CD4-positive, alpha-beta memory T cell (primary cell): ENCODE measurements around the gene CHMP2A. TPM values are rescaled to one million over a fixed set of nuclear protein-coding genes. Genes with fewer than 3 reads are reported as not detected.

Experiments
- CTCF ChIA-PET: fragments of 350-600 bp; sonication (Branson Sonifier 250); formaldehyde crosslinking; loops from one replicate; lab custom pipeline; 2021; ENCODE audit warnings: inconsistent platforms; ENCODE audit not compliant: partially characterized antibody; lab: Charles Lee
- POLR2A ChIA-PET: fragments of 350-600 bp; sonication (Branson Sonifier 250); formaldehyde crosslinking; loops from one replicate; lab custom pipeline; 2021; ENCODE audit not compliant: partially characterized antibody; lab: Charles Lee
- DNase-seq, 5 donors: peaks; one replicate each; pipeline versions ENCODE4 v3.0.0 to v3.0.0-alpha.2; 2020 to 2022; ENCODE audit warnings: mixed read lengths in 1 of 5
- H3K27ac ChIP-seq: one replicate; pipeline ENCODE4 v1.7.0; 2013; ENCODE audit warnings: low read depth, low read length
- H3K27me3 ChIP-seq: 2 replicates; pipeline ENCODE4 v1.7.0; 2013; ENCODE audit warnings: mild to moderate bottlenecking, low read length, moderate library complexity; ENCODE audit not compliant: insufficient read depth
- H3K36me3 ChIP-seq: 2 replicates; pipeline ENCODE4 v1.7.0; 2013; ENCODE audit warnings: mild to moderate bottlenecking, low read length, moderate library complexity; ENCODE audit not compliant: insufficient read depth
- H3K4me1 ChIP-seq: 2 replicates; pipeline ENCODE4 v1.7.0; 2013; ENCODE audit warnings: mild to moderate bottlenecking, low read length, moderate library complexity; ENCODE audit not compliant: insufficient read depth
- H3K4me3 ChIP-seq, 2 donors: one replicate each; pipeline ENCODE4 v1.7.0; 2013; ENCODE audit warnings: low read length in 2 of 2, mild to moderate bottlenecking in 1 of 2
- H3K9me3 ChIP-seq, 2 donors: one replicate each; pipeline ENCODE4 v1.7.0; 2013; ENCODE audit warnings: low read length in 2 of 2, control low read depth in 1 of 2; ENCODE audit not compliant: control insufficient read depth in 1 of 2
- H3K27ac Mint-ChIP-seq, 7 donors: one replicate each; pipeline ENCODE4 v1.8.0; 2020 to 2021; ENCODE audit warnings: mixed read lengths in 7 of 7, mild to moderate bottlenecking in 6 of 7, inconsistent platforms in 3 of 7, moderate library complexity in 3 of 7
- H3K27me3 Mint-ChIP-seq, 2 donors: one replicate each; pipeline ENCODE4 v1.8.0; 2020 to 2021; ENCODE audit warnings: mixed read lengths in 2 of 2
- H3K36me3 Mint-ChIP-seq, 2 donors: one replicate each; pipeline ENCODE4 v1.8.0; 2020 to 2021; ENCODE audit warnings: mixed read lengths in 2 of 2, inconsistent platforms in 1 of 2, mild to moderate bottlenecking in 1 of 2
- H3K4me1 Mint-ChIP-seq, 4 donors: one replicate each; pipeline ENCODE4 v1.8.0; 2020 to 2021; ENCODE audit warnings: mixed read lengths in 4 of 4, mild to moderate bottlenecking in 1 of 4
- H3K4me3 Mint-ChIP-seq, 8 donors: one replicate each; pipeline ENCODE4 v1.8.0; 2020 to 2021; ENCODE audit warnings: mixed read lengths in 8 of 8, mild to moderate bottlenecking in 7 of 8, moderate library complexity in 6 of 8, inconsistent platforms in 3 of 8
- H3K9me3 Mint-ChIP-seq, 8 donors: one replicate each; pipeline ENCODE4 v1.8.0; 2020 to 2021; ENCODE audit warnings: mixed read lengths in 8 of 8, mild to moderate bottlenecking in 5 of 8, inconsistent platforms in 3 of 8, moderate library complexity in 1 of 8
- intact Hi-C: fragments of 100-400 bp; cut with micrococcal nuclease; formaldehyde crosslinking; loops from one replicate; pipeline ENCODE4 v1.15.1; 2023
- polyA plus RNA-seq, 2 donors: library from polyadenylated mRNA; unstranded; fragments of 300-500 nt; fragmentation: Illumina TruSeq; gene quantifications; one replicate each; pipeline ENCODE4 v1.2.3, GENCODE V29; 2021
- total RNA-seq, 2 experiments: library from RNA; stranded (reverse); gene quantifications; one replicate each; pipeline ENCODE4 v1.2.3, GENCODE V29; 2021

Gene CHMP2A
- total and polyA plus RNA-seq, 4 experiments from 2014 or later: 81.1 to 238 (median 144) TPM

- H3K9me3 Mint-ChIP-seq: peaks cover 0 to 2% (median 0%) of the 10 kb centered on the region in 8 donors
- H3K27me3 Mint-ChIP-seq: no peaks in the 10 kb centered on the region
- peaks cover 18 to 50% (median 37%) of the 10 kb centered on the region in 4 donors for H3K4me1 Mint-ChIP-seq
- H3K4me3 Mint-ChIP-seq: peak overlapping the region; percentile 89 to 99 (median 96)
- H3K27ac Mint-ChIP-seq: peak overlapping the region; percentile 96 to 100 (median 100)
- no peak for DNase-seq
- Histone ChIP-seq H3K9me3 (no peaks in the 10 kb centered on the region), H3K4me1 (peaks cover 29% of the 10 kb centered on the region), H3K36me3 (no peaks in the 10 kb centered on the region), H3K27ac (peak overlapping the region; percentile 99), H3K4me3 (peak overlapping the region; percentile 67 to 78), H3K27me3 (no peaks in the 10 kb centered on the region)
- CTCF ChIA-PET: interaction anchor here (13.2 kb wide), 1 partner anchor 56 kb away, joined by 260 read pairs; the partner anchor contains the start of genes SLC27A5 and ZBTB45
- POLR2A ChIA-PET: interaction anchor here (1.5 to 3.8 kb wide), 3 partner anchors 11 to 17 kb away, joined by 4 to 45 read pairs (median 11); partner anchors contain the start of gene UBE2M
- intact Hi-C loops: loop anchor here (1.0 kb wide), 7 partner anchors 14 to 295 kb away; partner anchors contain the start of genes TRIM28, ZNF446, ZNF584 and ZNF8
- H3K36me3 Mint-ChIP-seq: peaks cover 0 to 23% of the 10 kb centered on the region in 2 donors
These were observed 18.8 kb upstream of the CHMP2A start for GRCh38 chr19:58573658-58574164.

DNA sequence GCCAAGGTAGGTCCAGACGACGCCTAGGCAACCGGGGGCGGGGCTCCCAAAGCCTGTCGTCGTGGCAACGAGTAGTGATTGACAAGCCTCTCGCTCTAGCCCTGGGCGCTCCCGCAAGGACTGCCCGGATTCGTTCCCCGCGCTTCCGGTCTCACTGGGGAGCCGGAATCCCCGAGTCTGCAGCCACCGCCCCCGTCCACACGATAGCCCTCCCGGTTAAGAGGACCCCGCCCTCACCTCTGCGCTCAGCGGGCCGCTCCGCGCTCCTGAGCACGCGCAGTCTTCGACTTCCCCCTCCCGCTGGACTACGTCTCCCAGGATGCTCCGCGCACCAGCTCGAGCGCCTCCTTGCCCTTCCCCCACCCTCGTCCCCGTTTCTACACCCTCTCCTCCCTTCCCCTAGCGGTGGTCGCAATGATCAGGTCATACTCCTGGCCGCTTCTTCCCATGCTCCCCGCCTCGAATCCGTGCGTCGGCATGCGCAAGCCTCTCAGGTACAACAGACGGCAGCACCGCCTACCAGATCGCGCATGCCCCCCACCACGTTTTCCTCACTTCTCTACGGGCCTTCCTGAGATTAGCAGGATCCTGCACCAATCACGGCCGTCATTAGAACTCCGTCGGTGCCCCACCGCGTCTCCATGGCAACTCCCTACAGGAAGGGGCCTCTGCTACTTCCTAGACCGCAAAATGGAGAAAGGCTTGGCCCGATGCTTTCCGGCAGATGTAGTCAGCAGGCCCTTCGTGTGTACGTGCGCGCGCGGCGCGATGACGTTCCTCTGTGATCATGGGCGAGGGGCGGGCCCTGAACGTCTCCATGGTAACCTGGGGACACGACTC lies 18.1 kb upstream of the CHMP2A start, which contains the start of gene MZF1:
Gene MZF1, minus strand, starts transcription at position 518 of the 840 bp plus-strand sequence. CDS start 1,946 bp downstream, outside the sequence.
- POLR2A ChIA-PET: interaction anchor here (0.9 to 4.6 kb wide), 9 partner anchors 10 to 133 kb away, joined by 3 to 47 read pairs (median 13); partner anchors contain the start of genes CHMP2A, TRIM28, UBE2M and ZBTB45
- Histone ChIP-seq H3K27me3 (no peaks in the 10 kb centered on the region), H3K9me3 (no peaks in the 10 kb centered on the region), H3K27ac (peak within 1 kb of the TSS; percentile 99), H3K4me1 (peaks cover 29% of the 10 kb centered on the region), H3K36me3 (no peaks in the 10 kb centered on the region), H3K4me3 (peak within 1 kb of the TSS; percentile 67 to 78)
- Mint-ChIP-seq H3K27me3 (no peaks in the 10 kb centered on the region), H3K4me1 (peaks cover 16 to 44% (median 32%) of the 10 kb centered on the region in 4 donors), H3K9me3 (peaks cover 0 to 2% (median 0%) of the 10 kb centered on the region in 8 donors), H3K27ac (peak within 1 kb of the TSS; percentile 96 to 100 (median 100)), H3K36me3 (peaks cover 0 to 27% of the 10 kb centered on the region in 2 donors), H3K4me3 (peak within 1 kb of the TSS; percentile 89 to 99 (median 96))
- peak; percentile 99 to 100 (median 100) for DNase-seq
- CTCF ChIA-PET: interaction anchor here (2.4 kb wide), 1 partner anchor 52 kb away, joined by 10 read pairs; the partner anchor contains the start of gene ZBTB45
- intact Hi-C loops: loop anchor here (1.0 kb wide), 7 partner anchors 14 to 295 kb away; partner anchors contain the start of genes TRIM28, ZNF446, ZNF584 and ZNF8

- no peak for DNase-seq
- CTCF ChIA-PET: interaction anchor here (2.4 kb wide), 1 partner anchor 52 kb away, joined by 10 read pairs; the partner anchor contains the start of gene ZBTB45
- peak overlapping the region; percentile 99 for H3K27ac ChIP-seq
- Mint-ChIP-seq H3K36me3 (peaks cover 0 to 28% of the 10 kb centered on the region in 2 donors), H3K4me3 (peak overlapping the region; percentile 89 to 99 (median 96)), H3K27ac (peak overlapping the region; percentile 96 to 100 (median 100)), H3K4me1 (peaks cover 16 to 38% (median 28%) of the 10 kb centered on the region in 4 donors), H3K9me3 (peaks cover 0 to 2% (median 0%) of the 10 kb centered on the region in 8 donors), H3K27me3 (no peaks in the 10 kb centered on the region)
- H3K4me1 ChIP-seq: peaks cover 29% of the 10 kb centered on the region
- no peaks in the 10 kb centered on the region for H3K36me3 ChIP-seq
- POLR2A ChIA-PET: interaction anchor here (0.9 to 4.6 kb wide), 10 partner anchors 9 to 132 kb away, joined by 3 to 47 read pairs (median 8); partner anchors contain the start of genes CHMP2A, TRIM28, UBE2M and ZBTB45
- no peaks in the 10 kb centered on the region for H3K27me3 ChIP-seq
- peak overlapping the region; percentile 26 to 78 for H3K4me3 ChIP-seq
- no peaks in the 10 kb centered on the region for H3K9me3 ChIP-seq
- intact Hi-C loops: no loop called here
These were observed 17.3 kb upstream of the CHMP2A start for GRCh38 chr19:58572026-58572817.

- CTCF ChIA-PET: interaction anchor here (2.4 kb wide), 1 partner anchor 51 kb away, joined by 10 read pairs; the partner anchor contains the start of gene ZBTB45
- H3K4me1 Mint-ChIP-seq: peaks cover 16 to 38% (median 27%) of the 10 kb centered on the region in 4 donors
- no peak overlapping the region for H3K27ac ChIP-seq
These were observed 16.7 kb upstream of the CHMP2A start for GRCh38 chr19:58571575-58571947.

DNA sequence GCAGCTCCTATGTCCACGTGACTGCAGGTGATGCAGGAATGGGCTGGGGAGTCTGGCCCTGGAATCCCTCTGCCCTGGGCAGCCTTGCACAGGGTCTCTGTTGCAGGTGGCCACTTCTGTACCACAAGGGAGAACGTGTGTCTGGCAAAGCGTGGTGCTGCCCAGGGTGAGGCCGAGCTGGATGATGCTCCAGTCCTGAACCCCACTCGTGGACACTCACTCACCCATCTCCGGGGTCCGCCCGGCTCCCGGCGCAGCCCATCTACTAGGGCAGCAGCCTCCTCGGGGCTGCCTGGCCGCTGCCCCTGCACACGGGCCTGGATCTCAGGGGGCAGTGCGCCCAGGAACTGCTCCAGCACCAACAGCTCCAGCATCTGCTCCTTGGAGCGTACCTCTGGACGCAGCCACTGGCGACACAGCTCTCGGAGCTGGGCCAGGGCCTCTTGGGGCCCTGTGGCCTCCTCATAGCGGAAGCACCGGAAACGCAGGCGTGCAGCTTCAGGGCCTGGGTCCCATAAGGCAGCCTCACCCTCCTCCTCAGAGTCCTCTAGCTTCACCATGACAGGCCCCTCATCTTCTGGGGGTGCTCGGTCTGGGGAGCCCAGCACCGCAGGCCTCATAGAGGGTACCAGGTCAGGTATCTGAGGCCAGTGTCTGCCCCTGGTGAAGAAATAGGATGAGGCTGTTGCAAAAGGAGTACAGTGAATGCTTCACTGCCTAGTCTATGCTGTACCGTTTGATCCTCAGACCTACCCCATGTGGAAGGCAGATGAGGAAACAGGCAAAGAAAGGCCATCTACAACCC lies 16.1 kb upstream of the CHMP2A start:
- H3K36me3 Mint-ChIP-seq: peaks cover 0 to 29% of the 10 kb centered on the region in 2 donors
- H3K4me3 ChIP-seq: no peak overlapping the region
- H3K36me3 ChIP-seq: no peaks in the 10 kb centered on the region
- peaks cover 14 to 36% (median 26%) of the 10 kb centered on the region in 4 donors for H3K4me1 Mint-ChIP-seq
- peaks cover 0 to 2% (median 0%) of the 10 kb centered on the region in 8 donors for H3K9me3 Mint-ChIP-seq
- H3K4me3 Mint-ChIP-seq: no peak overlapping the region
- peak overlapping the region in 2 of 7 donors; percentile 96 to 100 for H3K27ac Mint-ChIP-seq
- H3K27me3 Mint-ChIP-seq: no peaks in the 10 kb centered on the region
- H3K9me3 ChIP-seq: no peaks in the 10 kb centered on the region
- peaks cover 27% of the 10 kb centered on the region for H3K4me1 ChIP-seq
- ChIA-PET CTCF (interaction anchor here (2.4 kb wide), 1 partner anchor 50 kb away, joined by 10 read pairs; the partner anchor contains the start of gene ZBTB45), POLR2A (interaction anchor here (1.3 to 4.6 kb wide), 6 partner anchors 8 to 51 kb away, joined by 3 to 47 read pairs (median 38); partner anchors contain the start of genes CHMP2A, TRIM28, UBE2M and ZBTB45)
- H3K27ac ChIP-seq: no peak overlapping the region
- intact Hi-C loops: no loop called here
- H3K27me3 ChIP-seq: no peaks in the 10 kb centered on the region
- DNase-seq: peak in 1 of 5 donors; percentile 38

More at GRCh38 chr19:58571575-58571947, 16.7 kb upstream of the CHMP2A start:
- H3K36me3 ChIP-seq: no peaks in the 10 kb centered on the region
- intact Hi-C loops: no loop called here
- peaks cover 0 to 29% of the 10 kb centered on the region in 2 donors for H3K36me3 Mint-ChIP-seq
- POLR2A ChIA-PET: interaction anchor here (1.3 to 4.6 kb wide), 6 partner anchors 9 to 51 kb away, joined by 3 to 47 read pairs (median 38); partner anchors contain the start of genes CHMP2A, TRIM28, UBE2M and ZBTB45
- no peak for DNase-seq
- no peak overlapping the region for H3K4me3 ChIP-seq
- no peaks in the 10 kb centered on the region for H3K27me3 Mint-ChIP-seq
- H3K4me3 Mint-ChIP-seq: peak overlapping the region in 2 of 8 donors; percentile 89 to 95
- H3K27me3 ChIP-seq: no peaks in the 10 kb centered on the region
- H3K27ac Mint-ChIP-seq: peak overlapping the region in 6 of 7 donors; percentile 96 to 100 (median 100)
- peaks cover 29% of the 10 kb centered on the region for H3K4me1 ChIP-seq
- peaks cover 0 to 2% (median 0%) of the 10 kb centered on the region in 8 donors for H3K9me3 Mint-ChIP-seq
- no peaks in the 10 kb centered on the region for H3K9me3 ChIP-seq
